ENCODE data around the gene MET. TPM values are rescaled to one million over a fixed set of nuclear protein-coding genes. Genes with fewer than 3 reads are reported as not detected.
A peak's percentile ranks its signal among the peaks of the same experiment; 100 is the strongest.

The MET gene
- total RNA-seq, 3 donors from 2014 or later: 15.6 to 35.1 (median 31.0) TPM

DNA sequence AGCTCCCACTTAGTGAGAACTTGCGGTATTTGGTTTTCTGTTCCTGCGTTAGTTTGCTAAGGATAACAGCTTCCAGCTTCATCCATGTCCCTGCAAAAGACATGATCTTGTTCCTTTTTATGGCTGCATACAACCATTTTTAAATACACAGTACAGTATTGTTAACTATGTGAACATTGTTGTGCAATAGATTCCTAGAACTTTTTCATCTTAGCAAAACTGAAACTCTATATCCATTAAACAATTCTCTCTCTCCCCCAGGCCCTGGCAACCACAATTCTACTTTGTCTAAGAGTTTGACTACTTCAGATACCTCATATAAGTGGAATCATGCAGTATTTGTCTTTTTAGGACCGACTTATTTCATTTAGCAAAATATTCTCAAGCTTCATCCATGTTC is 118.0 kb downstream of the MET start:
- no peak for DNase-seq
- Histone ChIP-seq H3K36me3 (ENCODE audit: low read depth) (no peaks in the 10 kb centered on the region), H3K9me3 (no peaks in the 10 kb centered on the region), H3K4me3 (no peak overlapping the region), H3K4me1 (ENCODE audit: low read depth) (peaks cover 12% of the 10 kb centered on the region)
- intact Hi-C loops (cut with DNase I, micrococcal nuclease): no loop called here
- TF ChIP-seq, protein P1, sequence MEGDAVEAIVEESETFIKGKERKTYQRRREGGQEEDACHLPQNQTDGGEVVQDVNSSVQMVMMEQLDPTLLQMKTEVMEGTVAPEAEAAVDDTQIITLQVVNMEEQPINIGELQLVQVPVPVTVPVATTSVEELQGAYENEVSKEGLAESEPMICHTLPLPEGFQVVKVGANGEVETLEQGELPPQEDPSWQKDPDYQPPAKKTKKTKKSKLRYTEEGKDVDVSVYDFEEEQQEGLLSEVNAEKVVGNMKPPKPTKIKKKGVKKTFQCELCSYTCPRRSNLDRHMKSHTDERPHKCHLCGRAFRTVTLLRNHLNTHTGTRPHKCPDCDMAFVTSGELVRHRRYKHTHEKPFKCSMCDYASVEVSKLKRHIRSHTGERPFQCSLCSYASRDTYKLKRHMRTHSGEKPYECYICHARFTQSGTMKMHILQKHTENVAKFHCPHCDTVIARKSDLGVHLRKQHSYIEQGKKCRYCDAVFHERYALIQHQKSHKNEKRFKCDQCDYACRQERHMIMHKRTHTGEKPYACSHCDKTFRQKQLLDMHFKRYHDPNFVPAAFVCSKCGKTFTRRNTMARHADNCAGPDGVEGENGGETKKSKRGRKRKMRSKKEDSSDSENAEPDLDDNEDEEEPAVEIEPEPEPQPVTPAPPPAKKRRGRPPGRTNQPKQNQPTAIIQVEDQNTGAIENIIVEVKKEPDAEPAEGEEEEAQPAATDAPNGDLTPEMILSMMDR (IDR thresholded peaks at IDR 0.05): no peak
- ATAC-seq: no peak

DNA sequence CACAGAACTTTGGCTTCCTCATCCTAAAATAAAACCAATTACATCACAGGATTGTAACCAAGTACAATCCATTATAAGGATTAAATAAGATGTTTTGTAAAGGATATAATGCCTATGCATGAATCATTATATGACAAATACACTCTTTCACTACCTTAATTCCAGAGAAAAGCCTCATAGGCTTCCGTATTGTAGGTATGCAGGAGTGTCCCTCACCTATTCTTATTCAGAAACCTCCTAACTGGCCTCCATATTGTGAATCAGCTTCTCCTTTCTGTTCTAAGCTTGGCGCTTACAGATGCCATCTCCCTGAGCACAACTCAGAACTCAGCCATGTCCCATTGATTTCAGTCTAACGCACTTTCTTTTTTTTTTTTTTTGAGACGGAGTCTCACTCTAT is 120.8 kb downstream of the MET start:
- no peaks in the 10 kb centered on the region for H3K36me3 ChIP-seq (ENCODE audit: low read depth)
- no peaks in the 10 kb centered on the region for H3K9me3 ChIP-seq
- intact Hi-C loops (cut with DNase I, micrococcal nuclease): no loop called here
- DNase-seq (no peak), ATAC-seq (no peak)
- H3K4me3 ChIP-seq: no peak overlapping the region
- peaks cover 12% of the 10 kb centered on the region for H3K4me1 ChIP-seq (ENCODE audit: low read depth)
- TF ChIP-seq, protein P1 (IDR thresholded peaks at IDR 0.05): no peak

DNA sequence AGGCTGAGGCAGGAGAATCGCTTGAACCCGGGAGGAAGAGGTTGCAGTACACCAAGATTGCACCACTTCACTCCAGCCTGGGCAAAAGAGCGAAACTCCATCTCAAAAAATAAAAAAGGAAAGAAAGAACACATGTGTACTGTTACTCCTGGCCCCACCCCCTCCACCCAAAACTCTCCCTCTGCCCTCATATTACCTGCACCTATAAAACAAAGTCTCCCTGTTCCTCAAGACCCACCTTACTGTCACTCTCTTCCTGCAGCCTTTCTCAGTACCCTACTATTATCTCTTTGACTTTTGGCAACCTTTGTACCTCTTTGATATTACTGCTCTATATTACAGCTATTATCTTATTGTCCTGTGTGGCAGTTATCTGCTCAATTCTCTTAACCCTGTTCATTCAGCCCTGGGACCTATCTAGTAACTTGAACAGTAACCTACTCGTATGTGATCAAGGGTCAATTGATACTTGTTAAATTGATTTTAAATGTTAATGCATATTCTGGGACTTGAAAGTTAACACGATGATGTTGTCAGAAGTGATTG is 121.9 kb downstream of the MET start:
- Histone ChIP-seq H3K36me3 (ENCODE audit: low read depth) (no peaks in the 10 kb centered on the region), H3K9me3 (no peaks in the 10 kb centered on the region), H3K4me3 (no peak overlapping the region), H3K4me1 (ENCODE audit: low read depth) (peaks cover 10% of the 10 kb centered on the region)
- peak in 1 of 3 donors; percentile 56 for DNase-seq
- intact Hi-C loops (cut with DNase I, micrococcal nuclease): no loop called here
- TF ChIP-seq, protein P1 (IDR thresholded peaks at IDR 0.05): no peak
- ATAC-seq: peak; percentile 53

DNA sequence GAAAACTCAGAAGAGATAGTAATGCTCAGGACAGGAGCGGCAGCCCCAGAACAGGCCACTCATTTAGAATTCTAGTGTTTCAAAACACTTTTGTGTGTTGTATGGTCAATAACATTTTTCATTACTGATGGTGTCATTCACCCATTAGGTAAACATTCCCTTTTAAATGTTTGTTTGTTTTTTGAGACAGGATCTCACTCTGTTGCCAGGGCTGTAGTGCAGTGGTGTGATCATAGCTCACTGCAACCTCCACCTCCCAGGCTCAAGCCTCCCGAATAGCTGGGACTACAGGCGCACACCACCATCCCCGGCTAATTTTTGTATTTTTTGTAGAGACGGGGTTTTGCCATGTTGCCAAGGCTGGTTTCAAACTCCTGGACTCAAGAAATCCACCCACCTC is 124.5 kb downstream of the MET start:
- H3K36me3 ChIP-seq (ENCODE audit: low read depth): no peaks in the 10 kb centered on the region
- intact Hi-C loops (cut with DNase I, micrococcal nuclease): no loop called here
- H3K4me1 ChIP-seq (ENCODE audit: low read depth): peaks cover 7% of the 10 kb centered on the region
- H3K4me3 ChIP-seq: no peak overlapping the region
- TF ChIP-seq, protein P1 (IDR thresholded peaks at IDR 0.05): no peak
- ATAC-seq (no peak), DNase-seq (no peak)
- no peaks in the 10 kb centered on the region for H3K9me3 ChIP-seq

DNA sequence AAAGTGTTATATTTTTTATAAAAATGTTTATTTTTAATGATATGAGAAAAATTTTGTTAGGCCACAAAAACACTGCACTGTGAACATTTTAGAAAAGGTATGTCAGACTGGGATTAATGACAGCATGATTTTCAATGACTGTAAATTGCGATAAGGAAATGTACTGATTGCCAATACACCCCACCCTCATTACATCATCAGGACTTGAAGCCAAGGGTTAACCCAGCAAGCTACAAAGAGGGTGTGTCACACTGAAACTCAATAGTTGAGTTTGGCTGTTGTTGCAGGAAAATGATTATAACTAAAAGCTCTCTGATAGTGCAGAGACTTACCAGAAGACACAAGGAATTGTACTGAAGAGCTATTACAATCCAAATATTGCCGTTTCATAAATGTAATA is 125.6 kb downstream of the MET start:
- peak in 1 of 3 donors; percentile 62 for DNase-seq
- peaks cover 7% of the 10 kb centered on the region for H3K4me1 ChIP-seq (ENCODE audit: low read depth)
- intact Hi-C loops (cut with DNase I, micrococcal nuclease): no loop called here

More for the DNA sequence above, 125.6 kb downstream of the MET start:
- Histone ChIP-seq H3K36me3 (ENCODE audit: low read depth) (no peaks in the 10 kb centered on the region), H3K9me3 (no peaks in the 10 kb centered on the region), H3K4me3 (no peak overlapping the region)
- TF ChIP-seq, protein P1 (IDR thresholded peaks at IDR 0.05): no peak
- peak; percentile 87 for ATAC-seq

Measured in mucosa of descending colon (tissue), 3 donors.